ENCODE data around the gene EIF1AD.
A peak's percentile ranks its signal among the peaks of the same experiment; 100 is the strongest.

The EIF1AD gene, protein sequence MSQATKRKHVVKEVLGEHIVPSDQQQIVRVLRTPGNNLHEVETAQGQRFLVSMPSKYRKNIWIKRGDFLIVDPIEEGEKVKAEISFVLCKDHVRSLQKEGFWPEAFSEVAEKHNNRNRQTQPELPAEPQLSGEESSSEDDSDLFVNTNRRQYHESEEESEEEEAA

DNA sequence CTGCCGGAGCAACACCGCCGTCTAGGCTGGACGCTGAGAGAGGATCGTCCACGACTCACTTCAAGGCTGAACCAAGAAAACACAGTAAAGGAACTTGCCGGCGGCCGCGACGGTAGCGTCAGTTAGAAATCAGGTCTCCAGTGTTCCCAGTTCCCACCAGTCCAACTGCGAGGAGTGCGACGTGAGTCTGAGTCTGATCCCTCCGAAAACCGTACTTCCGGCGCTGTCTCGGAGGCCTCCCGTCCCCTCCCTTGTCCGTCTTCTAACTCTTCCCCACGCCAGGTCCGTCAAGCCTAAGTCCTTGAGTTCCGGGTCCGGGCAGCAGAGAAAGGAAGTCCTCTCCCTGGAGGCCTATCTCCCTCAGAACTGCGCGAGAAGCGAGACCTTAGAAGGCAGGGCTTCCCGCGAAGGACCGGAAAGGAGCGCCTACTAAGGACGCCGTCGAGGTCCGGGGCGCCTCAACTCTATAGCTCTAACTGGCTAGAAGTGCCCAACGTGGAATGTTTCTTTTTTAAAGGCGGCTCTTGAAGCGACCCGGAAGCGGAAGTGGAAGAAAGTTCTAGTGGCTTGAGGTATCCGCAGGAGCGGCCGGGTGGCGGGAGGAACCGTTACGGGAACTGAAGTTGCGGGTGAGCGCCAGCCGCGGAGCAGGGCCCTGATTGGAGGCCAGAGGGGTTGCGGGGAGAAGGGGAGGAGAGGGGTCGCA lies at the start of gene EIF1AD, which contains the start of gene BANF1:
Gene EIF1AD (minus strand): TSS at position 216 of the 706 bp plus-strand sequence. CDS start 1,768 bp downstream, outside the sequence.
Gene BANF1 (plus strand): TSS at position 562 of the 706 bp plus-strand sequence. CDS start 748 bp downstream, outside the sequence.
- TF ChIP-seq, protein P1, sequence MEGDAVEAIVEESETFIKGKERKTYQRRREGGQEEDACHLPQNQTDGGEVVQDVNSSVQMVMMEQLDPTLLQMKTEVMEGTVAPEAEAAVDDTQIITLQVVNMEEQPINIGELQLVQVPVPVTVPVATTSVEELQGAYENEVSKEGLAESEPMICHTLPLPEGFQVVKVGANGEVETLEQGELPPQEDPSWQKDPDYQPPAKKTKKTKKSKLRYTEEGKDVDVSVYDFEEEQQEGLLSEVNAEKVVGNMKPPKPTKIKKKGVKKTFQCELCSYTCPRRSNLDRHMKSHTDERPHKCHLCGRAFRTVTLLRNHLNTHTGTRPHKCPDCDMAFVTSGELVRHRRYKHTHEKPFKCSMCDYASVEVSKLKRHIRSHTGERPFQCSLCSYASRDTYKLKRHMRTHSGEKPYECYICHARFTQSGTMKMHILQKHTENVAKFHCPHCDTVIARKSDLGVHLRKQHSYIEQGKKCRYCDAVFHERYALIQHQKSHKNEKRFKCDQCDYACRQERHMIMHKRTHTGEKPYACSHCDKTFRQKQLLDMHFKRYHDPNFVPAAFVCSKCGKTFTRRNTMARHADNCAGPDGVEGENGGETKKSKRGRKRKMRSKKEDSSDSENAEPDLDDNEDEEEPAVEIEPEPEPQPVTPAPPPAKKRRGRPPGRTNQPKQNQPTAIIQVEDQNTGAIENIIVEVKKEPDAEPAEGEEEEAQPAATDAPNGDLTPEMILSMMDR (IDR thresholded peaks at IDR 0.05; ENCODE audit: extremely low read depth, missing control alignments), result no peak
- DNase-seq (ENCODE audit: low spot score), result peak; percentile 93

DNA sequence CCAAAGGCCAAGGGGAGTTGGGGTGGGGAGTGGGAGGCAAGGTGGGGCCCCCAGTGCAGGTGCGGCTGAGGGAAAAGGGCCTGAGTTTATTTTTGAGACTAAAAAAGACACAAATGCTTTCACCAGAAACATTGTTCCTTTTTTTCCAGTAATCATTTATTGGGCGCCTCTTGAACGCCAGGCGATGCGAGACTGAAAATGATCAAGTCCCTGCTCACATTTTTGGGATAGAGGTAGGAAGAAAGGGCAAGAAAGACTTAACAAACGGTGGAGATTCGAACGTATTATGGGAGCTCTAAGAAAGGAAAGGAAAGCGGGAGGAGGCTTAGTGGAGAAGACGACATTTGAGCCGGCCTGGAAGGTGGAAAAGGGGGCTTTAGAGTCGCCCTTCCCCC lies 49.4 kb upstream of the EIF1AD start:
- TF ChIP-seq, protein P1 (IDR thresholded peaks at IDR 0.05; ENCODE audit: extremely low read depth, missing control alignments), result no peak
- DNase-seq (ENCODE audit: low spot score), result no peak

DNA sequence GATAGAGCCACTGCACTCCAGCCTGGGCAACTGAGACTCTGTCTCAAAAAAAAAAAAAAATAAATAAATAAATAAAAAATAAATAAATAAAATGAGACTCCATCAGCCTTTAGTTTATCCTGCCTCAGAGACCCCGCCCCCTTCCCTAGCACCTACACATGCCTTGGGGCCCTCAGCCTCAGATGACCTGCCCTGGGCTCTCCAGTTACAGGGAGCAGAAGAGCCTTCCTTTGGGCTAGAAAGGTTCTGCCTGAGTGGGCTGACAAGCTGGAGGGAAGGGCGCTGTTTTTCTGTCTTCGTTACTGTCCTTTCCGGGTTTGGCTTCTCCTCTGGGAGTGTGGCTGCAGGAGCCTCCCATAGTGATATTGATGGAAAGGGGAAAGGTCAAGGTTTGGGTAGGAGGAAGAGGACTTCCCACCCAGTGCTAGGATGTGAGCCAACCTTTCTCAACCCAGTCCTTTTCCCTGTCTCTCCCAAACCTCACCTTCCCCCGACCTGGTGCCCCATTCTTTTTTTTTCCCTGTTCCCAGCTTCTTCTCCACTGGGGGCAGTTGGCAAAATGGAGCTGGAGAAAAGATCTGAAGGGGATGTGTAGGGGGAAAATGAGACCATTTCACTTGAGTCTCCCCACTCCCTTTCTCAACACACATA lies 48.7 kb upstream of the EIF1AD start:
- TF ChIP-seq, protein P1 (IDR thresholded peaks at IDR 0.05; ENCODE audit: extremely low read depth, missing control alignments), result no peak
- DNase-seq (ENCODE audit: low spot score), result no peak

DNA sequence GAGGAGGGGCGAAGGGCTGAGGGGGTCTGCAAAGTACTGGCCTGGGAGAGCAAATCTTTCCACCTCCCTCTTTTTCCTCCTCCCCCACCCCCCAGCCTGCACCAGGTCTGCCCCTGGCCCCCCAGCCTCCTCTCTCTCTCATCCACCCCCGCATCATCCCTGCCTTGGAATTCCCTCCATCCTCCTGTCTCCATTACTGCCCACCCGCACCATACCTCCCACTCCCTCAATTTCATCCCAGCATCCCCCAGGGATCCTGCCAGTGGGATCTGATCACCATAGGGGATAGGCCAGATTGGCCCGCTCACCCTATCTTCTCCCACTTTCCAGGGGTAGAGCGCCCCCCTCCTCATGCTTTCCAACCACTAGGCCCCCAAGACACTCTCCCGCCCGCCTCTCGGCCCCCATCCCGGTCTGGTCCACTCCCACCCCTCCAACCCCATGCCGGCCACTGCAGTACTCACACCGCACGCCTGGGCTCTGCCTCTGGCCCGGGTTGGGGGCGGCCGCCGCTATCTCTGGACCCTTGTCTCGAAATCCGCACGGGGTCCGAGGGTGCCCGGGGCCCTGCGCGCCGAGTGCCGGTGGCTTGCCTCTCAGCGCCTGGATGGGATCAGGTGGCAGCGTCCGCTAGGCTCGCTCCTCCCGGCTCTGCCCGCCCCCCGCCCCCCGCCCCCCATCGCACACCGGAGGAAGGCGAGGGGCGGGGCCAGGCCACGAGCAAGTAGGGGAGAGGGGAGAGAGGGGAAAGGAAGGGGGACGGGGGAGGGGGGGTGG lies 46.8 kb upstream of the EIF1AD start, which contains the start of gene GAL3ST3:
Gene GAL3ST3 (minus strand): TSS at position 615 of the 777 bp plus-strand sequence. CDS start 3,746 bp downstream, outside the sequence.
- DNase-seq (ENCODE audit: low spot score), result no peak
- TF ChIP-seq, protein P1 (IDR thresholded peaks at IDR 0.05; ENCODE audit: extremely low read depth, missing control alignments), result no peak

DNA sequence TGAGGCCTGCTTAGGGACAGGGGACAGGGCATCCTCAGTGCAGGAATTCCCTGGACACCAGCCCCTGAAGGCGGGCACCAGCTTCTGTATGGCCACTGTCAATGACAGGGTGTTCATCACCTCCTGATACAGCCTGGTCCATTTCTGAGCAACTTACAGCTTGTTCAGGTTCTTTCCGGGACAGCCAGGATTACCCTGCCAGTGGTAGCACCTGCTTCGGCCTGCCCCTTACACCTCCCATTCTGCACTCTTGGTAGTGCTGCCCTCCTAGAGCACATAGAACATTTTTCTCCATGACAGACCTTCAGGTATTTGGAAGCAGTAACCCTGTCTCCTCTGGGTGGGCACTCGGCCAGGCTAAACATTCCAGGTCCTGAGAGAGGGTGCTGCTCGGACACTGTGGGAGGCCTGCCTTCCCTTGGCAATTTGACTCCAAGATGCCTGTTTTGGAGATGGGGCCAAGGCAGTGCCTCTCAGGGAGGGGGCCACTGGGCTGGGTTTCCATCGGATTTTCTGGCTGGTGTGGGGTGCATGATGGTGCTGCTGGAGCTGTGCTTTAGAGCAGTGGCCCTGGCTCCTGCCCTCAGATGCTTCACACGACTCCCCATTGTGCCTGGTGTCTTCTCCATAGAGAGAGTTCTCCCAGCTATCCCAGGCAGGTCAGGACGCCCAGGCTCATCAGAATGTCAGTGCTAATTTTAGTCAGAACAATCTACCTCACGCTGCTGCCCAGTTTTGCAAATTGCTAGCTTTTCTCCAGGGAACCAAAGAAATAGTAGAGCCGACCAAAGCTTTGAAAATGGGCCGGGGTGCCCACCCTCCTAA lies 45.8 kb upstream of the EIF1AD start:
- TF ChIP-seq, protein P1 (IDR thresholded peaks at IDR 0.05; ENCODE audit: extremely low read depth, missing control alignments), result no peak
- no peak for DNase-seq (ENCODE audit: low spot score)

DNA sequence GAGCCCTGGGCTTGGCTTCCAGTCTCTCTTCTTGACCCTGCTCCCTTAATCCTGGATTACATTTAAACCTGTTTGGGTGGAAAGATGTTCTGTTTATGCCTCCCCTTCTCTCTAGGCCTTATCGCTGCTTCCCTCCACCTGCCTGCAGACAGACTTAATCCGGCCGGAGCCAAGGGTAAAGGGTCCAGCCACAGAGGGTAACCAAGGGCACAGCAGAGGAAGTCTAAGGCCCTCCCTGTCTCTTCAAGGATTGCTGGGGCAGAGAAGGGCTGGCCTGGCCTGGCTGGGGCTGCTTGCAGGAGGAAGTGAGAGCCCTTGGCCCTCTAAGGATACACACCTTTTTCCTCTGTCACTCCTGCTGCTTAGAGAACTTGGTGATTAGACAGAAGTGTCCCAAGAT lies 44.9 kb upstream of the EIF1AD start:
- DNase-seq (ENCODE audit: low spot score), result no peak
- TF ChIP-seq, protein P1 (IDR thresholded peaks at IDR 0.05; ENCODE audit: extremely low read depth, missing control alignments), result no peak
